Thyroid gland (tissue), 4 donors: Measurements from ENCODE around the gene TCF12. TPM values are rescaled to one million over a fixed set of nuclear protein-coding genes. Genes with fewer than 3 reads are reported as not detected.

Source experiments
- DNase-seq, 2 donors: peaks; one replicate each; pipeline ENCODE4 v3.0.0-alpha.2; 2019
- H3K27ac ChIP-seq, 3 donors: fragments of 200-600 bp; sonication (generic); 1 replicate in 2 of 3; 2 replicates in 1 of 3; pipeline ENCODE4 v1.5.1; 2016 to 2019; ENCODE audit warnings: mild to moderate bottlenecking in 1 of 3, moderate library complexity in 1 of 3
- H3K27me3 ChIP-seq: fragments of 200-600 bp; sonication (generic); one replicate; pipeline ENCODE4 v1.5.1; 2019
- H3K36me3 ChIP-seq, 2 donors: fragments of 200-600 bp; sonication (generic); one replicate each; pipeline ENCODE4 v1.5.1; 2016 to 2019
- H3K4me1 ChIP-seq, 2 donors: fragments of 200-600 bp; sonication (generic); one replicate each; pipeline ENCODE4 v1.5.1; 2017 to 2019
- H3K4me3 ChIP-seq, 3 donors: fragments of 200-600 bp; sonication (generic); replicated peaks in 1 of 3; 1 replicate in 2 of 3; 2 replicates in 1 of 3; pipeline ENCODE4 v1.5.1; 2016; ENCODE audit warnings: mild to moderate bottlenecking in 1 of 3
- H3K9me3 ChIP-seq: fragments of 200-600 bp; sonication (generic); one replicate; pipeline ENCODE4 v1.5.1; 2017
- POLR2A ChIP-seq, 2 donors: fragments of 450-650 bp; IDR thresholded peaks; one replicate each; pipeline ENCODE4 v1.6.1; 2017; ENCODE audit warnings: antibody characterized with exemption in 2 of 2, mild to moderate bottlenecking in 2 of 2, moderate library complexity in 1 of 2
- WGBS, 2 donors: methylation state at CpG; one replicate each; pipeline ENCODE4 v1.1.5; 2017; 5-methylcytosine and 5-hydroxymethylcytosine counted together
- intact Hi-C: fragments of 100-400 bp; cut with DNase I; formaldehyde crosslinking; loops from one replicate; pipeline ENCODE4 v1.15.1; 2023
- total RNA-seq, 4 donors: library from RNA; depleted of rRNA; stranded (reverse); fragments of >200 nt; gene quantifications; one replicate each; pipeline ENCODE4 v1.2.3, GENCODE V29; 2016
- TF ChIP-seq, protein P1 (sequence below), 6 experiments: fragments of 200-600 bp in 3 of 6; fragments of 450-650 bp in 3 of 6; sonication (generic) in 3 of 6; IDR thresholded peaks; one replicate each; pipeline ENCODE4 v1.5.1; 2016 to 2019; ENCODE audit warnings: antibody characterized with exemption in 6 of 6, mild to moderate bottlenecking in 2 of 6, inconsistent platforms in 1 of 6, moderate library complexity in 1 of 6

Gene TCF12
- total RNA-seq, 4 donors from 2014 or later, result 54.8 to 156 (median 108) TPM

- Histone ChIP-seq H3K36me3 (no peaks in the 10 kb centered on the region), H3K4me1 (peaks cover 0 to 14% of the 10 kb centered on the region in 2 donors), H3K4me3 (no peak overlapping the region), H3K9me3 (no peaks in the 10 kb centered on the region), H3K27ac (no peak overlapping the region), H3K27me3 (no peaks in the 10 kb centered on the region)
- no peak for DNase-seq
- intact Hi-C loops, result no loop called here
- WGBS, 2 donors, result 35 to 44% methylated on average over 4 to 5 of the region's 6 CpGs
- no peak for TF ChIP-seq POLR2A (IDR thresholded peaks at IDR 0.05)
- TF ChIP-seq, protein P1, sequence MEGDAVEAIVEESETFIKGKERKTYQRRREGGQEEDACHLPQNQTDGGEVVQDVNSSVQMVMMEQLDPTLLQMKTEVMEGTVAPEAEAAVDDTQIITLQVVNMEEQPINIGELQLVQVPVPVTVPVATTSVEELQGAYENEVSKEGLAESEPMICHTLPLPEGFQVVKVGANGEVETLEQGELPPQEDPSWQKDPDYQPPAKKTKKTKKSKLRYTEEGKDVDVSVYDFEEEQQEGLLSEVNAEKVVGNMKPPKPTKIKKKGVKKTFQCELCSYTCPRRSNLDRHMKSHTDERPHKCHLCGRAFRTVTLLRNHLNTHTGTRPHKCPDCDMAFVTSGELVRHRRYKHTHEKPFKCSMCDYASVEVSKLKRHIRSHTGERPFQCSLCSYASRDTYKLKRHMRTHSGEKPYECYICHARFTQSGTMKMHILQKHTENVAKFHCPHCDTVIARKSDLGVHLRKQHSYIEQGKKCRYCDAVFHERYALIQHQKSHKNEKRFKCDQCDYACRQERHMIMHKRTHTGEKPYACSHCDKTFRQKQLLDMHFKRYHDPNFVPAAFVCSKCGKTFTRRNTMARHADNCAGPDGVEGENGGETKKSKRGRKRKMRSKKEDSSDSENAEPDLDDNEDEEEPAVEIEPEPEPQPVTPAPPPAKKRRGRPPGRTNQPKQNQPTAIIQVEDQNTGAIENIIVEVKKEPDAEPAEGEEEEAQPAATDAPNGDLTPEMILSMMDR (IDR thresholded peaks at IDR 0.05), result no peak
These were observed 405.6 kb downstream of the TCF12 start for GRCh38 chr15:57323806-57324589.

- 73 to 78% methylated on average over 3 of the region's 3 CpGs for WGBS, 2 donors
- H3K27ac ChIP-seq, result peak overlapping the region in 1 of 3 donors; percentile 1
- TF ChIP-seq, protein P1 (IDR thresholded peaks at IDR 0.05), result no peak
- no peak for TF ChIP-seq POLR2A (IDR thresholded peaks at IDR 0.05)
- H3K4me3 ChIP-seq, result no peak overlapping the region
- intact Hi-C loops, result no loop called here
- H3K36me3 ChIP-seq, result no peaks in the 10 kb centered on the region
- no peaks in the 10 kb centered on the region for H3K9me3 ChIP-seq
- no peak for DNase-seq
- no peaks in the 10 kb centered on the region for H3K27me3 ChIP-seq
- H3K4me1 ChIP-seq, result peaks cover 0 to 14% of the 10 kb centered on the region in 2 donors
These were observed 406.1 kb downstream of the TCF12 start for GRCh38 chr15:57324590-57324890.

DNA sequence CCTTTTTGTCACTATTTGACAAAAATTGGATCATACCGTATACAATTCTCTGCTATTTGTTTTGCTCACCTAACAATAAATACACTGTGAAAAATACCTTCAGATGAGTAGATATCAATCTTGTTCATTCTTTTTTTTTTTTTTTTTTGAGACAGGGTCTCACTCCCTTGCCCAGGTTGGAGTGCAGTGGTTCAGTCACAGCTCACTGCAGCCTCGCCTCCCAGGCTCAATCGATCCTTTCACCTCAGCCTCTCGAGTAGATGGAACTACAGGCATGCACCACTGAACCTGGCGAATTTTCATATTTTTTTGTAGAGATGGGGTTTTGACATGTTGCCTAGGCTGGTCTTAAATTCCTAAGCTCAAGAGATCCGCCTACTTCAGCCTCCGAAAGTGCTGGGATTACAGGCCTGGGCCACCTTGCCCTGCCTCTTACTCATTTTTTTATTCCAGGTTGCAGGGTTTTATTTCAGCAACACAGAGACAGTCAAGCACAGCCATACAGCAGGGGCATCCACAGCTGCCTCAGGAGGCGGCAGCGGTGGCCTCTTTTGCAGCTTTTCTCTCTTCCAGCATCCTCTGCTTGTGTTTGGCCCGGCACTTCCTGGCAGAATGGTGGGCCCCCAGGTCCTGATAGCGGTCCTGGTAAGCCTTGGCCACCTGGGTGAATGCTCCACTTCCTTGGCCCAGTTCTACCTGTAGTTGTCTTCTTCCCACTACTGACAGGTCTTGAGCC is 406.7 kb downstream of the TCF12 start:
- Histone ChIP-seq H3K4me1 (peaks cover 0 to 14% of the 10 kb centered on the region in 2 donors), H3K36me3 (no peaks in the 10 kb centered on the region), H3K4me3 (no peak overlapping the region), H3K27me3 (no peaks in the 10 kb centered on the region), H3K27ac (peak overlapping the region in 1 of 3 donors; percentile 1), H3K9me3 (no peaks in the 10 kb centered on the region)
- no peak for TF ChIP-seq POLR2A (IDR thresholded peaks at IDR 0.05)
- TF ChIP-seq, protein P1 (IDR thresholded peaks at IDR 0.05), result no peak
- WGBS, 2 donors, result 61 to 67% methylated on average over 11 of the region's 11 CpGs
- peak; percentile 41 to 44 for DNase-seq
- intact Hi-C loops, result no loop called here

DNA sequence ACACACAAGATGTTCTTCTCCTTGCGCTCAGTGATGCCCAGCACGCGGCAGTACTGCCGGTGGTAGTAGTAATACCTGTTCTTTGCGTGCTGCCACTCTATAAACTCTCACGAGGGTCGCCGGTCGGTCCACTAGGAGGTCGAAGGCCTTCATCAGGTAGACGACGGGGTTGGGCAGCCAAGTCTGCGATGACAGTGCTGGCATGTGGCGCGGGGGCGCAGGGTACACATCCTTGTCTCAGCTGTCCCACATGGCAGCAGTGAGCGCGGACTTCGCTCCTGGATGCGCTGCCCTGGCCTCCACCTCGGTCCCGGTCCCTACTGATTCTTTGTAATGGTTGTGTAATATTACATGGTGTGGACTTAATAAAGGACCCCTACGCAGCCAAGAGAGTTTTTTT is 407.8 kb downstream of the TCF12 start:
- H3K4me1 ChIP-seq, result peaks cover 0 to 12% of the 10 kb centered on the region in 2 donors
- 90% methylated on average over 23 of the region's 23 CpGs for WGBS, 2 donors
- H3K27me3 ChIP-seq, result no peaks in the 10 kb centered on the region
- H3K27ac ChIP-seq, result no peak overlapping the region
- H3K9me3 ChIP-seq, result no peaks in the 10 kb centered on the region
- no peaks in the 10 kb centered on the region for H3K36me3 ChIP-seq
- no peak for DNase-seq
- H3K4me3 ChIP-seq, result no peak overlapping the region
- intact Hi-C loops, result no loop called here
- TF ChIP-seq, protein P1 (IDR thresholded peaks at IDR 0.05), result no peak
- TF ChIP-seq POLR2A (IDR thresholded peaks at IDR 0.05), result no peak

DNA sequence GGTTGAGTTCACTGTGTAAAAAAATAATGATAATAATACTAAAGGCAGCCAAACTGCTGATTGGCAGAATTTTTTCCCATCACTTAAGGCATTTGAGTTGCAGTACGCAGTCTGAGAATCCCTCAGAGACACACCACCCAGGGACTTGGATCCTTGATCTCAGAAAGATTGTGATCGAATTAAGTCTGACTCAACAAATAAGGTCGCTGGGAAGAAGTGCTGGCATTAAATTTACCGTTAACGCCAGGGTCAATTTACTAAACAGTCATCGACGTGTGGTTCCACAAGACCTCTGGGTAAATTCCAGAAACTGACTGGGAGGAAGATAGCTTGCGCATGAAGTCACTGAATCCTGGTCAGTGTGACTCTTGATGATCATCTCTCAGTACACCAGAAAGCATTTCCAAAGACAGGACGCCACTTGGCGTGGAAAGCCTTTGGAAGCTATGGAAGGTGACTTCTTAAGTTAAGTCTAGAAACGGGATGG is 409.6 kb downstream of the TCF12 start:
- H3K4me1 ChIP-seq, result peaks cover 0 to 10% of the 10 kb centered on the region in 2 donors
- no peak overlapping the region for H3K27ac ChIP-seq
- 83 to 86% methylated on average over 11 of the region's 11 CpGs for WGBS, 2 donors
- intact Hi-C loops, result no loop called here
- TF ChIP-seq, protein P1 (IDR thresholded peaks at IDR 0.05), result no peak
- TF ChIP-seq POLR2A (IDR thresholded peaks at IDR 0.05), result no peak
- no peak for DNase-seq
- no peaks in the 10 kb centered on the region for H3K9me3 ChIP-seq
- H3K36me3 ChIP-seq, result no peaks in the 10 kb centered on the region
- H3K4me3 ChIP-seq, result no peak overlapping the region
- H3K27me3 ChIP-seq, result no peaks in the 10 kb centered on the region
